A549 (cell line): Measurements from ENCODE around the gene GAB1.

ENCODE experiments used
- CHD2 ChIP-seq: fragments of 150-350 bp; IDR thresholded peaks from 2 replicates; pipeline ENCODE4 v1.6.1; 2014; ENCODE audit warnings: low read length; ENCODE audit not compliant: partially characterized antibody
- CTCF ChIP-seq: fragments of >200 bp; sonication (Bioruptor Twin); formaldehyde crosslinking; IDR thresholded peaks from 3 replicates; pipeline ENCODE4 v1.5.1; 2016
- NFE2L2 ChIP-seq: fragments of 150-350 bp; conservative IDR thresholded peaks from 2 replicates; pipeline ENCODE4 v1.6.1; 2014; ENCODE audit warnings: low read length
- NR3C1 ChIP-seq: fragments of >200 bp; sonication (Bioruptor Twin); formaldehyde crosslinking; IDR thresholded peaks from 3 replicates; pipeline ENCODE4 v1.6.1; 2017
- POLR2A ChIP-seq: IDR thresholded peaks from 2 replicates; pipeline ENCODE4 v1.6.1; 2012; ENCODE audit warnings: mild to moderate bottlenecking, low read length
- RAD21 ChIP-seq, 2 experiments: fragments of >200 bp in 1 of 2; sonication (Bioruptor Twin) in 1 of 2; formaldehyde crosslinking in 1 of 2; IDR thresholded peaks in 1 of 2; conservative IDR thresholded peaks in 1 of 2; 2 replicates in 1 of 2; 3 replicates in 1 of 2; pipeline ENCODE4 v1.6.1; 2012 to 2018; ENCODE audit warnings: inconsistent platforms in 1 of 2
- RFX5 ChIP-seq: fragments of 450-650 bp; IDR thresholded peaks from 2 replicates; pipeline ENCODE4 v1.7.1; 2014; ENCODE audit warnings: antibody characterized with exemption, mild to moderate bottlenecking, moderate library complexity
- ZC3H11A ChIP-seq: fragments of 450-650 bp; IDR thresholded peaks from 2 replicates; pipeline ENCODE4 v1.6.1; 2014; ENCODE audit warnings: antibody characterized with exemption, mild to moderate bottlenecking
- TF ChIP-seq, protein P1 (sequence below): fragments of 250-450 bp; sonication (Bioruptor Pico); IDR thresholded peaks from 2 replicates; pipeline ENCODE4 v1.5.0; 2020; ENCODE audit warnings: low read depth, mild to moderate bottlenecking, moderate library complexity

GRCh38 chr4:143455211-143455610 lies 118.5 kb downstream of the GAB1 start:
- TF ChIP-seq NFE2L2 (no peak), CTCF (no peak), CHD2 (no peak), ZC3H11A (no peak), POLR2A (no peak), RFX5 (no peak), RAD21 (conservative IDR thresholded peaks at IDR 0.05 in 1 of 2, IDR thresholded peaks at IDR 0.05 in 1 of 2) (no peak), NR3C1 (no peak)
- TF ChIP-seq, protein P1, sequence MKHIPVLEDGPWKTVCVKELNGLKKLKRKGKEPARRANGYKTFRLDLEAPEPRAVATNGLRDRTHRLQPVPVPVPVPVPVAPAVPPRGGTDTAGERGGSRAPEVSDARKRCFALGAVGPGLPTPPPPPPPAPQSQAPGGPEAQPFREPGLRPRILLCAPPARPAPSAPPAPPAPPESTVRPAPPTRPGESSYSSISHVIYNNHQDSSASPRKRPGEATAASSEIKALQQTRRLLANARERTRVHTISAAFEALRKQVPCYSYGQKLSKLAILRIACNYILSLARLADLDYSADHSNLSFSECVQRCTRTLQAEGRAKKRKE (CRISPR knock-in tag), result no peak
